Nephron progenitor cell (in vitro differentiated cells): ENCODE results near the gene TBC1D30.

Experiments used
- DNase-seq: peaks from one replicate; pipeline ENCODE4 v3.0.0; 2021
- H3K27ac Mint-ChIP-seq: 2 replicates; pipeline ENCODE4 v1.8.0; 2021; ENCODE audit warnings: mild to moderate bottlenecking, moderate library complexity, mixed read lengths
- H3K27me3 Mint-ChIP-seq: 2 replicates; pipeline ENCODE4 v1.8.0; 2021; ENCODE audit warnings: mild to moderate bottlenecking, low read depth, mixed read lengths; ENCODE audit not compliant: poor library complexity
- H3K36me3 Mint-ChIP-seq: 2 replicates; pipeline ENCODE4 v1.8.0; 2021; ENCODE audit warnings: low read depth, mixed read lengths
- H3K4me1 Mint-ChIP-seq: 2 replicates; pipeline ENCODE4 v1.8.0; 2021; ENCODE audit warnings: mixed read lengths
- H3K4me3 Mint-ChIP-seq: 2 replicates; pipeline ENCODE4 v1.8.0; 2021; ENCODE audit warnings: mild to moderate bottlenecking, moderate library complexity, mixed read lengths
- H3K9me3 Mint-ChIP-seq: 2 replicates; pipeline ENCODE4 v1.8.0; 2021; ENCODE audit warnings: mild to moderate bottlenecking, moderate library complexity, mixed read lengths
- CTCF ChIP-seq: fragments of 200-600 bp; sonication (generic); IDR thresholded peaks from 2 replicates; pipeline ENCODE4 v1.5.0; 2021; ENCODE audit warnings: antibody characterized with exemption

The TBC1D30 gene

GRCh38 chr12:64894827-64895475, 70.5 kb downstream of the TBC1D30 start:
- H3K4me3 Mint-ChIP-seq = no peak overlapping the region
- no peaks in the 10 kb centered on the region for H3K9me3 Mint-ChIP-seq
- H3K27me3 Mint-ChIP-seq = no peaks in the 10 kb centered on the region
- no peak overlapping the region for H3K27ac Mint-ChIP-seq
- no peak for DNase-seq
- no peaks in the 10 kb centered on the region for H3K36me3 Mint-ChIP-seq
- peaks cover 3% of the 10 kb centered on the region for H3K4me1 Mint-ChIP-seq
- TF ChIP-seq CTCF = no peak

- TF ChIP-seq CTCF = no peak
- H3K4me1 Mint-ChIP-seq = no peaks in the 10 kb centered on the region
- H3K4me3 Mint-ChIP-seq = no peak overlapping the region
- no peaks in the 10 kb centered on the region for H3K27me3 Mint-ChIP-seq
- no peak for DNase-seq
- H3K9me3 Mint-ChIP-seq = no peaks in the 10 kb centered on the region
- H3K27ac Mint-ChIP-seq = no peak overlapping the region
- no peaks in the 10 kb centered on the region for H3K36me3 Mint-ChIP-seq
Observed at GRCh38 chr12:64895526-64895925, 71.1 kb downstream of the TBC1D30 start.

GRCh38 chr12:64900540-64900939, 76.1 kb downstream of the TBC1D30 start:
- Mint-ChIP-seq H3K9me3 (no peaks in the 10 kb centered on the region), H3K27me3 (peaks cover 6% of the 10 kb centered on the region), H3K36me3 (no peaks in the 10 kb centered on the region), H3K27ac (no peak overlapping the region), H3K4me1 (peaks cover 5% of the 10 kb centered on the region), H3K4me3 (no peak overlapping the region)
- TF ChIP-seq CTCF = no peak
- DNase-seq = no peak

GRCh38 chr12:64903479-64904152, 79.2 kb downstream of the TBC1D30 start:
- H3K27me3 Mint-ChIP-seq = peaks cover 10% of the 10 kb centered on the region
- no peak overlapping the region for H3K27ac Mint-ChIP-seq
- H3K4me1 Mint-ChIP-seq = peaks cover 5% of the 10 kb centered on the region
- no peaks in the 10 kb centered on the region for H3K36me3 Mint-ChIP-seq
- H3K9me3 Mint-ChIP-seq = no peaks in the 10 kb centered on the region
- TF ChIP-seq CTCF = no peak
- no peak for DNase-seq
- no peak overlapping the region for H3K4me3 Mint-ChIP-seq

GRCh38 chr12:64907097-64907496, 82.7 kb downstream of the TBC1D30 start:
- no peaks in the 10 kb centered on the region for H3K36me3 Mint-ChIP-seq
- no peaks in the 10 kb centered on the region for H3K9me3 Mint-ChIP-seq
- peaks cover 10% of the 10 kb centered on the region for H3K27me3 Mint-ChIP-seq
- no peak overlapping the region for H3K27ac Mint-ChIP-seq
- no peak overlapping the region for H3K4me3 Mint-ChIP-seq
- TF ChIP-seq CTCF = no peak
- peaks cover 5% of the 10 kb centered on the region for H3K4me1 Mint-ChIP-seq
- no peak for DNase-seq

GRCh38 chr12:64909124-64909523, 84.7 kb downstream of the TBC1D30 start:
- no peaks in the 10 kb centered on the region for H3K9me3 Mint-ChIP-seq
- no peak overlapping the region for H3K4me3 Mint-ChIP-seq
- H3K36me3 Mint-ChIP-seq = no peaks in the 10 kb centered on the region
- H3K27ac Mint-ChIP-seq = no peak overlapping the region
- H3K27me3 Mint-ChIP-seq = peaks cover 7% of the 10 kb centered on the region
- DNase-seq = no peak
- no peaks in the 10 kb centered on the region for H3K4me1 Mint-ChIP-seq
- TF ChIP-seq CTCF = no peak
